DOHH2 (cell line): Measurements from ENCODE around the gene CCDC194.

ENCODE experiments used
- H3F3A ChIP-seq: fragments of 200-600 bp; sonication (generic), shearing (Covaris generic); 2 replicates; pipeline ENCODE4 v1.6.0; 2016; ENCODE audit warnings: antibody characterized with exemption, mild to moderate bottlenecking; ENCODE audit not compliant: control insufficient read depth, insufficient read depth
- H3K27ac ChIP-seq: fragments of 200-600 bp; sonication (generic); 2 replicates; pipeline ENCODE4 v1.5.1; 2014; ENCODE audit warnings: low read depth, mild to moderate bottlenecking, low read length, moderate library complexity
- H3K27me3 ChIP-seq: fragments of 200-600 bp; sonication (generic); 2 replicates; pipeline ENCODE4 v1.6.1; 2014; ENCODE audit warnings: mild to moderate bottlenecking, low read length, mixed read lengths; ENCODE audit not compliant: control insufficient read depth
- H3K36me3 ChIP-seq: fragments of 200-600 bp; sonication (generic); 2 replicates; pipeline ENCODE4 v1.6.1; 2014; ENCODE audit warnings: mild to moderate bottlenecking, low read length, moderate library complexity, mixed read lengths; ENCODE audit not compliant: control insufficient read depth
- H3K4me1 ChIP-seq: fragments of 200-600 bp; sonication (generic); 2 replicates; pipeline ENCODE4 v1.6.1; 2014; ENCODE audit warnings: mild to moderate bottlenecking, low read length, mixed read lengths; ENCODE audit not compliant: control insufficient read depth
- H3K4me2 ChIP-seq: fragments of 200-600 bp; sonication (generic); 2 replicates; pipeline ENCODE4 v1.6.0; 2014; ENCODE audit warnings: mild to moderate bottlenecking, low read length, moderate library complexity
- H3K4me3 ChIP-seq: fragments of 200-600 bp; sonication (generic); 2 replicates; pipeline ENCODE4 v1.5.1; 2014; ENCODE audit warnings: mild to moderate bottlenecking, low read length, mixed read lengths
- H3K79me2 ChIP-seq: fragments of 200-600 bp; sonication (generic); 2 replicates; pipeline ENCODE4 v1.6.1; 2014; ENCODE audit warnings: mild to moderate bottlenecking, low read length, mixed read lengths; ENCODE audit not compliant: control insufficient read depth
- H3K9me2 ChIP-seq: fragments of 200-600 bp; sonication (generic); replicated peaks from 2 replicates; pipeline ENCODE4 v1.6.1; 2014; ENCODE audit warnings: mild to moderate bottlenecking, low read length, mixed read lengths; ENCODE audit not compliant: control insufficient read depth
- H3K9me3 ChIP-seq: fragments of 200-600 bp; sonication (generic); 2 replicates; pipeline ENCODE4 v1.6.1; 2014; ENCODE audit warnings: antibody characterized with exemption, low read length, mixed read lengths; ENCODE audit not compliant: control insufficient read depth, insufficient read depth
- H4K20me1 ChIP-seq: fragments of 200-600 bp; sonication (generic); 2 replicates; pipeline ENCODE4 v1.6.0; 2014; ENCODE audit warnings: low read depth, mild to moderate bottlenecking, antibody characterized with exemption, low read length, moderate library complexity; ENCODE audit not compliant: control insufficient read depth, insufficient read depth
- EZH2phosphoT487 ChIP-seq: fragments of 200-600 bp; sonication (generic); IDR thresholded peaks from 2 replicates; pipeline ENCODE4 v1.6.1; 2017; ENCODE audit warnings: borderline replicate concordance, mild to moderate bottlenecking, antibody characterized with exemption, low read length, moderate library complexity, mixed read lengths
- TF ChIP-seq, protein P1 (sequence below): fragments of 200-600 bp; sonication (generic); IDR thresholded peaks from one replicate; pipeline ENCODE4 v1.5.1; 2014; ENCODE audit warnings: antibody characterized with exemption, mild to moderate bottlenecking, low read depth, low read length; ENCODE audit not compliant: poor library complexity, severe bottlenecking

CCDC194 gene

GRCh38 chr19:17393914-17394313 is at the start of gene CCDC194:
TSS of gene CCDC194 (minus strand) at chr19:17394196. CDS start at chr19:17394158, 38 bp downstream.
- no peaks in the 10 kb centered on the region for H3K9me3 ChIP-seq
- TF ChIP-seq, protein P1, sequence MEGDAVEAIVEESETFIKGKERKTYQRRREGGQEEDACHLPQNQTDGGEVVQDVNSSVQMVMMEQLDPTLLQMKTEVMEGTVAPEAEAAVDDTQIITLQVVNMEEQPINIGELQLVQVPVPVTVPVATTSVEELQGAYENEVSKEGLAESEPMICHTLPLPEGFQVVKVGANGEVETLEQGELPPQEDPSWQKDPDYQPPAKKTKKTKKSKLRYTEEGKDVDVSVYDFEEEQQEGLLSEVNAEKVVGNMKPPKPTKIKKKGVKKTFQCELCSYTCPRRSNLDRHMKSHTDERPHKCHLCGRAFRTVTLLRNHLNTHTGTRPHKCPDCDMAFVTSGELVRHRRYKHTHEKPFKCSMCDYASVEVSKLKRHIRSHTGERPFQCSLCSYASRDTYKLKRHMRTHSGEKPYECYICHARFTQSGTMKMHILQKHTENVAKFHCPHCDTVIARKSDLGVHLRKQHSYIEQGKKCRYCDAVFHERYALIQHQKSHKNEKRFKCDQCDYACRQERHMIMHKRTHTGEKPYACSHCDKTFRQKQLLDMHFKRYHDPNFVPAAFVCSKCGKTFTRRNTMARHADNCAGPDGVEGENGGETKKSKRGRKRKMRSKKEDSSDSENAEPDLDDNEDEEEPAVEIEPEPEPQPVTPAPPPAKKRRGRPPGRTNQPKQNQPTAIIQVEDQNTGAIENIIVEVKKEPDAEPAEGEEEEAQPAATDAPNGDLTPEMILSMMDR: no peak
- TF ChIP-seq EZH2phosphoT487: no peak
- peaks cover 32% of the 10 kb centered on the region for H3K4me1 ChIP-seq
- H3K4me2 ChIP-seq: peak within 1 kb of the TSS; percentile 45
- H4K20me1 ChIP-seq: no peaks in the 10 kb centered on the region
- H3K36me3 ChIP-seq: peaks cover 11% of the 10 kb centered on the region
- H3K27me3 ChIP-seq: 0 out of 2 replicates have a peak, but pooled peaks cover 2% of the 10 kb centered on the region
- H3F3A ChIP-seq: peaks cover 22% of the 10 kb centered on the region
- no peak within 1 kb of the TSS for H3K4me3 ChIP-seq
- peak within 1 kb of the TSS; percentile 64 for H3K27ac ChIP-seq
- H3K9me2 ChIP-seq: no peaks in the 10 kb centered on the region
- no peaks in the 10 kb centered on the region for H3K79me2 ChIP-seq

GRCh38 chr19:17441241-17442021 is 47.4 kb upstream of the CCDC194 start:
- Histone ChIP-seq H4K20me1 (no peaks in the 10 kb centered on the region), H3K79me2 (no peaks in the 10 kb centered on the region), H3F3A (no peaks in the 10 kb centered on the region), H3K4me1 (no peaks in the 10 kb centered on the region), H3K36me3 (no peaks in the 10 kb centered on the region), H3K27me3 (peaks cover 10% of the 10 kb centered on the region; the same call in 1 of the 2 replicates), H3K4me2 (no peak overlapping the region), H3K9me3 (peaks cover 5% of the 10 kb centered on the region; the same call in 1 of the 2 replicates), H3K4me3 (no peak overlapping the region), H3K9me2 (no peaks in the 10 kb centered on the region), H3K27ac (no peak overlapping the region)
- TF ChIP-seq EZH2phosphoT487: no peak
- TF ChIP-seq, protein P1: peak; percentile 76

DNA sequence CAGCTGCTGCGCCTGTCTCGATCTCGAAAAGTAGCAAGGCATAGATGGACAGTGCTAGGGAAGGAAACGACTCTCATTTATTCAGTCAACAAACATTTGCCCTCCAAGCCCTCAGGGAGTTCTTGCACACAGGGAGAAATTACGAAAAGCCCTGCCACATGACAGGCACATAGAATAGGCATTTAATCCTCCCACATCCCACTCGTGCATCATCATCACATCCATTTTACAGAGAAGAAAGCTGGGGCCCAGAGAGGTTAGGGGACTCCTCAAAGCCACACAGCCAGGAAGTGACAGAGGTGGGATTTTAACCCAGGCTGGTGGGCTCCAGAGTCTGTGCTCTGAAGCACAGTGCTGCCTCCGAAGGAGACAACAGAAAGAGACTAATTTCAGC is 42.9 kb upstream of the CCDC194 start:
- TF ChIP-seq, protein P1: no peak
- no peak for TF ChIP-seq EZH2phosphoT487
- Histone ChIP-seq H3K9me3 (peaks cover 5% of the 10 kb centered on the region; the same call in 1 of the 2 replicates), H3F3A (no peaks in the 10 kb centered on the region), H3K36me3 (no peaks in the 10 kb centered on the region), H3K4me2 (no peak overlapping the region), H3K4me1 (no peaks in the 10 kb centered on the region), H3K4me3 (no peak overlapping the region), H3K79me2 (no peaks in the 10 kb centered on the region), H3K9me2 (no peaks in the 10 kb centered on the region), H3K27ac (no peak overlapping the region), H4K20me1 (no peaks in the 10 kb centered on the region), H3K27me3 (no peaks in the 10 kb centered on the region)
